ENCODE results near the gene MOXD1. TPM values are rescaled to one million over a fixed set of nuclear protein-coding genes. Genes with fewer than 3 reads are reported as not detected.

Gene MOXD1
- total RNA-seq, 1 donor from 2014 or later = 22.6 TPM

DNA sequence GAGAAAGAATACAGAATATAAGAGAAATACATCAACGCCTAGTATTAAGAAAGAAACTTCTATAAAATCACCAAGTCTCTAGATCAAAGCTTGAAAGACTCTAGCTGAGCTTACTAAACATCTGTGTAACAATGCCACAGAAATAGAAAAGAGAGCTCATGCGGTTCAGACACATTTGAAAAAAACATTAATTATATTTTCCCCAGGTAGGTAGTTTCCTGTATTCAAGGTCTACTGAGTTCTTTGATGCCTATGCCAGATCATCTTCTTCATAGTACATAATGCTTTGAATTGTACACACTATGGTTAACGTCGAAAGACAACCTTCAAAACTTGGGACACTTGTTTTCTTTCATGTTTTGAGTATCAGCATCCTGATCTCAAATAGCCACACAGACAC, 11.3 kb downstream of the MOXD1 start:
- H3K36me3 ChIP-seq (ENCODE audit: control insufficient read depth, insufficient read depth, low read length) = no peaks in the 10 kb centered on the region
- no peak for DNase-seq (ENCODE audit: low read depth)
- H3K4me3 ChIP-seq (ENCODE audit: low read depth, low read length) = no peak overlapping the region
- TF ChIP-seq, protein P1, sequence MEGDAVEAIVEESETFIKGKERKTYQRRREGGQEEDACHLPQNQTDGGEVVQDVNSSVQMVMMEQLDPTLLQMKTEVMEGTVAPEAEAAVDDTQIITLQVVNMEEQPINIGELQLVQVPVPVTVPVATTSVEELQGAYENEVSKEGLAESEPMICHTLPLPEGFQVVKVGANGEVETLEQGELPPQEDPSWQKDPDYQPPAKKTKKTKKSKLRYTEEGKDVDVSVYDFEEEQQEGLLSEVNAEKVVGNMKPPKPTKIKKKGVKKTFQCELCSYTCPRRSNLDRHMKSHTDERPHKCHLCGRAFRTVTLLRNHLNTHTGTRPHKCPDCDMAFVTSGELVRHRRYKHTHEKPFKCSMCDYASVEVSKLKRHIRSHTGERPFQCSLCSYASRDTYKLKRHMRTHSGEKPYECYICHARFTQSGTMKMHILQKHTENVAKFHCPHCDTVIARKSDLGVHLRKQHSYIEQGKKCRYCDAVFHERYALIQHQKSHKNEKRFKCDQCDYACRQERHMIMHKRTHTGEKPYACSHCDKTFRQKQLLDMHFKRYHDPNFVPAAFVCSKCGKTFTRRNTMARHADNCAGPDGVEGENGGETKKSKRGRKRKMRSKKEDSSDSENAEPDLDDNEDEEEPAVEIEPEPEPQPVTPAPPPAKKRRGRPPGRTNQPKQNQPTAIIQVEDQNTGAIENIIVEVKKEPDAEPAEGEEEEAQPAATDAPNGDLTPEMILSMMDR (IDR thresholded peaks at IDR 0.05; ENCODE audit: insufficient read depth, low read length, poor library complexity, severe bottlenecking) = no peak
- H3K27me3 ChIP-seq (ENCODE audit: control insufficient read depth, insufficient read depth, low read length) = no peaks in the 10 kb centered on the region

DNA sequence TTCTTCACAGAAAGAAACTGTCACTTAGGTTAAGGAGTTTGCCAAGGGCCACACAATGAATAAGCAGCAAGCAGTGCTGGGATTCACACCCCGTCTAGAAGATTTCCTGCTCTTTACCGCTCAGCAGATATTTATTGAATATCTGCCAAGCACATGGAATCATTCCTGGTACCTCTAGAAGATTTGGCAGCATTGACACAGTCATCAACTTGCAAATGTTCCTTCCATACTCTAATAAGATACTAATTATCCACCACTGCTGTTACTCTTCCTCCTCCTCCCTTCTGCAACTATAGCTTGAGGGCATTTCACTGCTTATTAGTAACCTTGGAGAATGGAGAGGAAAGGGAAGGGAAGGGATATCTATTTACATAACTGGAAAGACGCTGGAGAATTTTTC, 13.0 kb downstream of the MOXD1 start:
- H3K36me3 ChIP-seq (ENCODE audit: control insufficient read depth, insufficient read depth, low read length) = no peaks in the 10 kb centered on the region
- TF ChIP-seq, protein P1 (IDR thresholded peaks at IDR 0.05; ENCODE audit: insufficient read depth, low read length, poor library complexity, severe bottlenecking) = no peak
- no peaks in the 10 kb centered on the region for H3K27me3 ChIP-seq (ENCODE audit: control insufficient read depth, insufficient read depth, low read length)
- H3K4me3 ChIP-seq (ENCODE audit: low read depth, low read length) = no peak overlapping the region
- no peak for DNase-seq (ENCODE audit: low read depth)

DNA sequence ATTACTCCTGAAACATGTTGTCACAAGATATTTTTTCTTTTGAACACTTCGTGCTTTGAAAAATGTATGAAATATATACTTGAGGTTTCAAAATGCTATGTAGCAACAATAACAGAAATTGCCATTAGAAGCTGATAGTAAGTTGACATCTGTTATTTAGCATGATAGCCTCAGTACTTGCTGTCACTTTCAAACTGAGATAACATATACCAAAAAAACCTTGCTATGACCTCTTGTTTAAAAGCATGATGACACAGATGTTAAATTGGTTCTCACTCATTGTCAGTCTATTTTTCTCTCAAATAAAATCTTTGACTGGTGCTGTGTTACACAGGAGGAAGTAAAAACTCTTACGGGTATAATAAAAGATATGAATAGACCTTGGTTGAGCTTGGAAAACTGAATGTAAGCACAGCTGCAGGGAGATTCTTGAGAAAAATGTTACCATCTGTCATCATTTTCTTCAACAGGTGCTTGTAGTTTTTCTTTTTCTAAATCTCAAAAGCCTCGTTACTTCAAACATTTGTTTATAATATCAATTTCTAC, 18.6 kb downstream of the MOXD1 start:
- H3K27me3 ChIP-seq (ENCODE audit: control insufficient read depth, insufficient read depth, low read length) = no peaks in the 10 kb centered on the region
- DNase-seq (ENCODE audit: low read depth) = no peak
- H3K4me3 ChIP-seq (ENCODE audit: low read depth, low read length) = no peak overlapping the region
- no peaks in the 10 kb centered on the region for H3K36me3 ChIP-seq (ENCODE audit: control insufficient read depth, insufficient read depth, low read length)
- TF ChIP-seq, protein P1 (IDR thresholded peaks at IDR 0.05; ENCODE audit: insufficient read depth, low read length, poor library complexity, severe bottlenecking) = no peak

DNA sequence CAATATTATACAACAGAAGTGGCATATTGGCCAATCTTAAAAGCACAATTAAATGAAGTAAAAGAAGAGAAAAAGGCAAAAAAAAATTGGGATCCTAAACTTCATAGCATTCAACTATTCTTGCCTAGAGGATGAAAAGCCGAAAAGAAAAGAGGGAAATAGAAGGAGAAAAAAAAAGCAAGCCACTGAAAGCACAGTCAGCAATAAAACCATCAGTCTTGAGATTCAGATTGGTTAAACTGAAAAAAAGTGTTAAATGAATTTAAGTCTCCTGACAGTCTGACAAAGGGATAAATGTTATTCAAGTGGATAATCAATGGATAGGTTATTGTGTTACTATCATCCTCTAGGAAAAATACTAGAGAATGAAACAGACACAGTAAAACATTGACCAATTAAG, 19.9 kb downstream of the MOXD1 start:
- Histone ChIP-seq H3K4me3 (ENCODE audit: low read depth, low read length) (no peak overlapping the region), H3K36me3 (ENCODE audit: control insufficient read depth, insufficient read depth, low read length) (no peaks in the 10 kb centered on the region), H3K27me3 (ENCODE audit: control insufficient read depth, insufficient read depth, low read length) (no peaks in the 10 kb centered on the region)
- TF ChIP-seq, protein P1 (IDR thresholded peaks at IDR 0.05; ENCODE audit: insufficient read depth, low read length, poor library complexity, severe bottlenecking) = no peak
- no peak for DNase-seq (ENCODE audit: low read depth)

DNA sequence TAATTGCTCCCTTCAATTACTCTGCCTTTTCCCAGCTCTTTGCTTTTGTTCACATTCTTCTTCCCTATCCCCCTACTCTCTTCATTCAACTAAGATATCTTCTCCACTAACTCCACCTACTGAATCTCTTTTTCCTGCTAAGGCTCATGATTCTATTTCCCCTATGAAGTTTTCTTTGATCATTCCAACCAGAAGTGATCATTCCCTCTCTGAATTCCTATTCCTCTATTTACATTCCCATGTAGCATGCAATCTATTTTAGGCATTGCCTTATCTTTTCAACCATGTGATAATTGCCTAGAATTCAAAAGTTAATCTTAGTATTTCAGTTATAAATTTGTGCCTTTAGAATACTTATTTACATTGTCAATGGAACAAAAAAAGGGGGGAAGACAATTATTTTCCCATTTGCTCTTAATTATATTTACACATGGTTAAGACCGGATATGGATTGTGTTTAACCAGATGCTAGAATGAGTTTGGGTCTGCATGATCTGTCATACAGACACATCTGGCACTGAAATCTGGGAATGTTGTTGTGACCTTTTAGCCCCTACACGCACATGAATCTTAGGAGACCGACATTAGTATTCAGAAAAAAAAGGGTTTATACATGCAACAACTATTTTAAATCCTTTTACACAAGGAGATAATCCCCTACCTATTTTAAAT, 20.8 kb downstream of the MOXD1 start:
- TF ChIP-seq, protein P1 (IDR thresholded peaks at IDR 0.05; ENCODE audit: insufficient read depth, low read length, poor library complexity, severe bottlenecking) = no peak
- H3K27me3 ChIP-seq (ENCODE audit: control insufficient read depth, insufficient read depth, low read length) = no peaks in the 10 kb centered on the region
- H3K36me3 ChIP-seq (ENCODE audit: control insufficient read depth, insufficient read depth, low read length) = no peaks in the 10 kb centered on the region
- no peak overlapping the region for H3K4me3 ChIP-seq (ENCODE audit: low read depth, low read length)
- no peak for DNase-seq (ENCODE audit: low read depth)

DNA sequence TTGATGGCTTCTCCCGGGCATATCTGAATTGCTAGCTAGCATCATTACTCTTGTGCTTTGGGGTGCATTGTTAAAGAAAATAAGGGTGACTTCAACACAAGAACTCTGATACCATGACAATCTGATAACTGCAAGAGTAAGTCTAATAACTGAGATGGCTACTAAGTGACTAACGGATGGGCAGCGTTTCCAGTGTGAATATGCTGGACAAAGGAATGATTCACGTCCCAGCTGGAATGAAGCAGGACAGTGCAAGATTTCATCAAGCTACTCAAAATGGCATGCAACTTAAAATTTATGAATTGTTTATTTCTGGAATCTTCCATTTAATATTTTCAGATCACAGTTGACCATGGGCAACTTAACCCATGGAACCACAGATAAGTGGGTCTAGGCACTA, 31.7 kb downstream of the MOXD1 start:
- TF ChIP-seq, protein P1 (IDR thresholded peaks at IDR 0.05; ENCODE audit: insufficient read depth, low read length, poor library complexity, severe bottlenecking) = no peak
- Histone ChIP-seq H3K36me3 (ENCODE audit: control insufficient read depth, insufficient read depth, low read length) (no peaks in the 10 kb centered on the region), H3K4me3 (ENCODE audit: low read depth, low read length) (no peak overlapping the region), H3K27me3 (ENCODE audit: control insufficient read depth, insufficient read depth, low read length) (no peaks in the 10 kb centered on the region)
- DNase-seq (ENCODE audit: low read depth) = no peak

Data from kidney epithelial cell (primary cell).